Astrocyte (in vitro differentiated cells and primary cell): ENCODE results near the gene ADCY3. TPM values are rescaled to one million over a fixed set of nuclear protein-coding genes. Genes with fewer than 3 reads are reported as not detected.

Source experiments
- DNase-seq: peaks from one replicate; pipeline ENCODE4 v3.0.0-alpha.2; 2010; ENCODE audit warnings: low read depth
- FAIRE-seq: peaks from 2 replicates; lab custom pipeline; 2011; peaks lifted over from hg19 to GRCh38; lab: Jason Lieb, UNC
- H2AFZ ChIP-seq: 2 replicates; pipeline ENCODE4 v1.6.0; 2012; ENCODE audit warnings: low read depth, low read length, inconsistent platforms
- H3K27ac ChIP-seq: 2 replicates; pipeline ENCODE4 v1.5.1; 2011; ENCODE audit warnings: low read depth, low read length, inconsistent platforms
- H3K27me3 ChIP-seq: 2 replicates; pipeline ENCODE4 v1.6.0; 2011; ENCODE audit warnings: low read length, inconsistent platforms; ENCODE audit not compliant: insufficient read depth
- H3K36me3 ChIP-seq: 2 replicates; pipeline ENCODE4 v1.5.1; 2011; ENCODE audit warnings: low read length, inconsistent platforms; ENCODE audit not compliant: insufficient read depth
- H3K4me1 ChIP-seq: 2 replicates; pipeline ENCODE4 v1.5.1; 2011; ENCODE audit warnings: low read length, inconsistent platforms; ENCODE audit not compliant: insufficient read depth
- H3K4me2 ChIP-seq: 2 replicates; pipeline ENCODE4 v1.6.0; 2012; ENCODE audit warnings: low read length, inconsistent platforms
- H3K4me3 ChIP-seq: 2 replicates; pipeline ENCODE4 v1.5.1; 2011; ENCODE audit warnings: low read depth, mild to moderate bottlenecking, low read length, inconsistent platforms; ENCODE audit not compliant: insufficient read depth
- H3K79me2 ChIP-seq: 2 replicates; pipeline ENCODE4 v1.6.0; 2012; ENCODE audit warnings: mild to moderate bottlenecking, low read length, inconsistent platforms; ENCODE audit not compliant: insufficient read depth
- H3K9ac ChIP-seq: 2 replicates; pipeline ENCODE4 v1.6.0; 2012; ENCODE audit warnings: mild to moderate bottlenecking, low read length, inconsistent platforms
- H3K9me3 ChIP-seq: 2 replicates; pipeline ENCODE4 v1.5.1; 2012; ENCODE audit warnings: low read depth, mild to moderate bottlenecking, low read length, inconsistent platforms; ENCODE audit not compliant: insufficient read depth
- H4K20me1 ChIP-seq: 2 replicates; pipeline ENCODE4 v1.6.0; 2012; ENCODE audit warnings: low read length, inconsistent platforms; ENCODE audit not compliant: insufficient read depth
- H3K27ac Mint-ChIP-seq: one replicate; pipeline ENCODE4 v1.8.0; 2021; ENCODE audit warnings: mild to moderate bottlenecking, mixed read lengths; ENCODE audit not compliant: unreplicated experiment
- H3K27me3 Mint-ChIP-seq: one replicate; pipeline ENCODE4 v1.8.0; 2021; ENCODE audit warnings: low read depth, mixed read lengths; ENCODE audit not compliant: unreplicated experiment
- H3K36me3 Mint-ChIP-seq: one replicate; pipeline ENCODE4 v1.8.0; 2021; ENCODE audit warnings: low read depth, mixed read lengths; ENCODE audit not compliant: unreplicated experiment
- H3K4me1 Mint-ChIP-seq: one replicate; pipeline ENCODE4 v1.8.0; 2021; ENCODE audit warnings: low read depth, mixed read lengths; ENCODE audit not compliant: unreplicated experiment
- H3K4me3 Mint-ChIP-seq: one replicate; pipeline ENCODE4 v1.8.0; 2021; ENCODE audit warnings: mild to moderate bottlenecking, moderate library complexity, mixed read lengths; ENCODE audit not compliant: unreplicated experiment
- H3K9me3 Mint-ChIP-seq: one replicate; pipeline ENCODE4 v1.8.0; 2021; ENCODE audit warnings: mild to moderate bottlenecking, mixed read lengths; ENCODE audit not compliant: unreplicated experiment
- EZH2 ChIP-seq: IDR thresholded peaks from 2 replicates; pipeline ENCODE4 v1.6.1; 2012; ENCODE audit warnings: mild to moderate bottlenecking, low read length, inconsistent platforms; ENCODE audit not compliant: insufficient read depth
- total RNA-seq: library from RNA; stranded (reverse); gene quantifications from 2 replicates; pipeline ENCODE4 v1.2.1, GENCODE V29; 2021
- TF ChIP-seq, protein P1 (sequence below): IDR thresholded peaks from 2 replicates; pipeline ENCODE4 v1.5.1; 2011; ENCODE audit warnings: low read depth, mild to moderate bottlenecking, inconsistent platforms, low read length, moderate library complexity; ENCODE audit not compliant: insufficient read depth

Gene ADCY3
- total RNA-seq, 1 donor from 2014 or later, result 12.5 TPM

DNA sequence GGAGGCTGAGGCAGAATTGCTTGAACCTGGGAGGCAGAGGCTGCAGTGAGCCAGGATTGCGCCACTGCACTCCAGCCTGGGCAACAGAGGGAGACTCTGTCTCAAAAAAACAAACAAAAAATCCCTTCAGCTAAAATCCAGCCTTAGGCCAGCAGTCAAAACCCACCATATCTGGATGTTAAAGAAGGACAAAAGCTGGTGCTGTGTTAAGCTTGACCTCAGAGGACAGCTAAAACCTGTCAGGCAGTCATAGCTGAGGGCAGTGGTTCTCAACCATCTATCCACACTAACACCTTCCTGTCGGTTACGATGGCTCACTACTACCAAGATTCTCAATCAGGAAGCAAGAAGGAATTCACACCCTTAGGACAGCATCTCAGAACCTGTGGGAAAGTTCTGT, 136.4 kb downstream of the ADCY3 start:
- Histone ChIP-seq H3K4me2 (no peak overlapping the region), H3K79me2 (no peaks in the 10 kb centered on the region), H4K20me1 (no peaks in the 10 kb centered on the region), H3K4me3 (no peak overlapping the region), H3K27me3 (no peaks in the 10 kb centered on the region), H2AFZ (no peak overlapping the region), H3K36me3 (no peaks in the 10 kb centered on the region), H3K4me1 (no peaks in the 10 kb centered on the region), H3K9ac (no peak overlapping the region), H3K9me3 (no peaks in the 10 kb centered on the region), H3K27ac (no peak overlapping the region)
- FAIRE-seq, result no peak
- no peaks in the 10 kb centered on the region for H3K9me3 Mint-ChIP-seq
- DNase-seq, result no peak
- H3K4me3 Mint-ChIP-seq, result no peak overlapping the region
- H3K27ac Mint-ChIP-seq, result no peak overlapping the region
- peaks cover 2% of the 10 kb centered on the region for H3K4me1 Mint-ChIP-seq
- no peaks in the 10 kb centered on the region for H3K27me3 Mint-ChIP-seq
- no peak for TF ChIP-seq EZH2
- TF ChIP-seq, protein P1, sequence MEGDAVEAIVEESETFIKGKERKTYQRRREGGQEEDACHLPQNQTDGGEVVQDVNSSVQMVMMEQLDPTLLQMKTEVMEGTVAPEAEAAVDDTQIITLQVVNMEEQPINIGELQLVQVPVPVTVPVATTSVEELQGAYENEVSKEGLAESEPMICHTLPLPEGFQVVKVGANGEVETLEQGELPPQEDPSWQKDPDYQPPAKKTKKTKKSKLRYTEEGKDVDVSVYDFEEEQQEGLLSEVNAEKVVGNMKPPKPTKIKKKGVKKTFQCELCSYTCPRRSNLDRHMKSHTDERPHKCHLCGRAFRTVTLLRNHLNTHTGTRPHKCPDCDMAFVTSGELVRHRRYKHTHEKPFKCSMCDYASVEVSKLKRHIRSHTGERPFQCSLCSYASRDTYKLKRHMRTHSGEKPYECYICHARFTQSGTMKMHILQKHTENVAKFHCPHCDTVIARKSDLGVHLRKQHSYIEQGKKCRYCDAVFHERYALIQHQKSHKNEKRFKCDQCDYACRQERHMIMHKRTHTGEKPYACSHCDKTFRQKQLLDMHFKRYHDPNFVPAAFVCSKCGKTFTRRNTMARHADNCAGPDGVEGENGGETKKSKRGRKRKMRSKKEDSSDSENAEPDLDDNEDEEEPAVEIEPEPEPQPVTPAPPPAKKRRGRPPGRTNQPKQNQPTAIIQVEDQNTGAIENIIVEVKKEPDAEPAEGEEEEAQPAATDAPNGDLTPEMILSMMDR, result no peak
- H3K36me3 Mint-ChIP-seq, result peaks cover 2% of the 10 kb centered on the region

DNA sequence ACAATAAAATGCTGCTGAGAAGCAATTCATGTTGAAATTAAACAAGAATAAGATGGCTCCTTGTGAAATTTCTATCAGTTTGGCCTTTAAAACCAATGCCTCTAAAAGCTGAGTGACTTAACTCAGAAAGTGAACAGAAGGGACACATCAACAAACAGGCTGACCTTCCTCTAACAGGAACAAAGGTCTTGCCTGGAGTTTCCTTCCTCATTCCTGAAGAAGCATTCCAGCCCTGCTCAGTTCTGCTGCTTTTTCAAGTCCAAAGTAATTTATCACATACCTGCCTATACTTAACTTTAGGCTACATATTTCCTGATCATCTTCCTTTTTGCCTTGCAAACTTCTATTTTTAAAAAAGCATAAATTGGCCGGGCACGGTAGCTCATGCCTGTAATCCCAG, 140.9 kb downstream of the ADCY3 start:
- Histone ChIP-seq H3K79me2 (no peaks in the 10 kb centered on the region), H4K20me1 (no peaks in the 10 kb centered on the region), H3K27me3 (no peaks in the 10 kb centered on the region), H3K4me2 (no peak overlapping the region), H3K9me3 (no peaks in the 10 kb centered on the region), H3K4me1 (no peaks in the 10 kb centered on the region), H2AFZ (no peak overlapping the region), H3K9ac (no peak overlapping the region), H3K27ac (no peak overlapping the region), H3K4me3 (no peak overlapping the region), H3K36me3 (no peaks in the 10 kb centered on the region)
- TF ChIP-seq, protein P1, result no peak
- TF ChIP-seq EZH2, result no peak
- Mint-ChIP-seq H3K4me1 (peaks cover 7% of the 10 kb centered on the region), H3K27me3 (no peaks in the 10 kb centered on the region), H3K4me3 (no peak overlapping the region), H3K36me3 (no peaks in the 10 kb centered on the region), H3K9me3 (no peaks in the 10 kb centered on the region), H3K27ac (no peak overlapping the region)
- FAIRE-seq (no peak), DNase-seq (no peak)

DNA sequence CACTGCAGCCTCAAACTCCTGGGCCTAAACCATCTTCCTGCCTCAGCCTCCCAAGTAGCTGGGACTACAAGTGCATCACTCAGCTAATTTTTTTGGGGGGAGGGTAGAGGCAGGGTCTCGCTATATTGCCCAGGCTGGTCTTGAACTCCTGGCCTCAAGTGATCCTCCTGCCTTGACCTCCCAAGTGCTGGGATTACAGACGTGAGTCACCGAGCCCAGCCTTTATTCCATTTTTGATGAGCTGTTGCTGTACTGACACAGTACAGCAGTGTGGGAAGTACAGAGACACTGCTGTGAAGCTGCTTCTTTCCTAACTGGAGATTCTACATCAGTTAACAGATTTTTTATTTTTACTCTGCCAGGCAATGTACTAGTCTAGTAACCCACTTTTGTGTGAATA, 145.7 kb downstream of the ADCY3 start:
- FAIRE-seq, result no peak

More for the DNA sequence above, 145.7 kb downstream of the ADCY3 start:
- Mint-ChIP-seq H3K27ac (no peak overlapping the region), H3K4me3 (no peak overlapping the region), H3K27me3 (no peaks in the 10 kb centered on the region), H3K9me3 (peaks cover 3% of the 10 kb centered on the region), H3K4me1 (peaks cover 14% of the 10 kb centered on the region), H3K36me3 (peaks cover 7% of the 10 kb centered on the region)
- TF ChIP-seq EZH2, result no peak
- TF ChIP-seq, protein P1, result no peak
- H3K36me3 ChIP-seq, result no peaks in the 10 kb centered on the region
- H3K9me3 ChIP-seq, result no peaks in the 10 kb centered on the region
- no peaks in the 10 kb centered on the region for H3K27me3 ChIP-seq
- no peaks in the 10 kb centered on the region for H4K20me1 ChIP-seq
- no peak overlapping the region for H3K27ac ChIP-seq
- H3K4me3 ChIP-seq, result no peak overlapping the region
- no peak for DNase-seq
- no peak overlapping the region for H3K4me2 ChIP-seq
- H3K9ac ChIP-seq, result no peak overlapping the region
- no peaks in the 10 kb centered on the region for H3K4me1 ChIP-seq
- no peaks in the 10 kb centered on the region for H3K79me2 ChIP-seq
- no peak overlapping the region for H2AFZ ChIP-seq
